HL-60 (cell line): ENCODE results near the gene ZNF559.

Source experiments
- DNase-seq, 2 experiments: peaks; one replicate each; pipeline ENCODE4 v3.0.0-alpha.2; 2010 to 2020; ENCODE audit warnings: low read depth in 1 of 2, low spot score in 1 of 2
- H3K27ac ChIP-seq: fragments of 250-450 bp; sonication (Bioruptor Pico); replicated peaks from 2 replicates; pipeline ENCODE4 v1.5.1; 2020; ENCODE audit warnings: mild to moderate bottlenecking, moderate library complexity
- H3K27me3 ChIP-seq: fragments of 250-450 bp; sonication (Bioruptor Pico); 2 replicates; pipeline ENCODE4 v1.5.1; 2021; ENCODE audit warnings: mild to moderate bottlenecking, moderate library complexity; ENCODE audit not compliant: insufficient read depth, poor library complexity, severe bottlenecking
- H3K4me3 ChIP-seq: replicated peaks from 2 replicates; pipeline ENCODE4 v1.5.1; 2011; ENCODE audit warnings: mild to moderate bottlenecking, control low read depth, low read length; ENCODE audit not compliant: insufficient read depth
- GABPA ChIP-seq: IDR thresholded peaks from 2 replicates; pipeline ENCODE4 v1.6.1; 2012; ENCODE audit warnings: low read depth
- POLR2AphosphoS5 ChIP-seq: IDR thresholded peaks from 2 replicates; pipeline ENCODE4 v1.6.1; 2012; ENCODE audit warnings: low read depth
- REST ChIP-seq: IDR thresholded peaks from 2 replicates; pipeline ENCODE4 v1.6.1; 2012; ENCODE audit warnings: low read depth; ENCODE audit not compliant: insufficient replicate concordance
- SPI1 ChIP-seq: IDR thresholded peaks from 2 replicates; pipeline ENCODE4 v1.6.1; 2012; ENCODE audit warnings: low read depth, mild to moderate bottlenecking, borderline replicate concordance
- TF ChIP-seq, protein P1 (sequence below): IDR thresholded peaks from one replicate; pipeline ENCODE4 v1.5.1; 2011; ENCODE audit warnings: low read length, control low read depth, inconsistent platforms; ENCODE audit not compliant: insufficient read depth

Gene ZNF559

GRCh38 chr19:9348253-9348652 is 24.3 kb downstream of the ZNF559 start:
- DNase-seq, result no peak
- Histone ChIP-seq H3K27ac (no peak overlapping the region), H3K27me3 (no peaks in the 10 kb centered on the region), H3K4me3 (no peak overlapping the region)
- TF ChIP-seq, protein P1, sequence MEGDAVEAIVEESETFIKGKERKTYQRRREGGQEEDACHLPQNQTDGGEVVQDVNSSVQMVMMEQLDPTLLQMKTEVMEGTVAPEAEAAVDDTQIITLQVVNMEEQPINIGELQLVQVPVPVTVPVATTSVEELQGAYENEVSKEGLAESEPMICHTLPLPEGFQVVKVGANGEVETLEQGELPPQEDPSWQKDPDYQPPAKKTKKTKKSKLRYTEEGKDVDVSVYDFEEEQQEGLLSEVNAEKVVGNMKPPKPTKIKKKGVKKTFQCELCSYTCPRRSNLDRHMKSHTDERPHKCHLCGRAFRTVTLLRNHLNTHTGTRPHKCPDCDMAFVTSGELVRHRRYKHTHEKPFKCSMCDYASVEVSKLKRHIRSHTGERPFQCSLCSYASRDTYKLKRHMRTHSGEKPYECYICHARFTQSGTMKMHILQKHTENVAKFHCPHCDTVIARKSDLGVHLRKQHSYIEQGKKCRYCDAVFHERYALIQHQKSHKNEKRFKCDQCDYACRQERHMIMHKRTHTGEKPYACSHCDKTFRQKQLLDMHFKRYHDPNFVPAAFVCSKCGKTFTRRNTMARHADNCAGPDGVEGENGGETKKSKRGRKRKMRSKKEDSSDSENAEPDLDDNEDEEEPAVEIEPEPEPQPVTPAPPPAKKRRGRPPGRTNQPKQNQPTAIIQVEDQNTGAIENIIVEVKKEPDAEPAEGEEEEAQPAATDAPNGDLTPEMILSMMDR, result no peak
- TF ChIP-seq REST, result no peak
- TF ChIP-seq GABPA, result no peak
- no peak for TF ChIP-seq POLR2AphosphoS5
- no peak for TF ChIP-seq SPI1

GRCh38 chr19:9348671-9349070 is 24.7 kb downstream of the ZNF559 start:
- TF ChIP-seq GABPA, result no peak
- TF ChIP-seq SPI1, result no peak
- TF ChIP-seq, protein P1, result no peak
- no peak for TF ChIP-seq POLR2AphosphoS5
- TF ChIP-seq REST, result no peak
- H3K27ac ChIP-seq, result no peak overlapping the region
- no peak overlapping the region for H3K4me3 ChIP-seq
- H3K27me3 ChIP-seq, result no peaks in the 10 kb centered on the region
- no peak for DNase-seq

- Histone ChIP-seq H3K27ac (no peak overlapping the region), H3K27me3 (no peaks in the 10 kb centered on the region), H3K4me3 (no peak overlapping the region)
- no peak for DNase-seq
- TF ChIP-seq REST, result no peak
- no peak for TF ChIP-seq SPI1
- TF ChIP-seq GABPA, result no peak
- TF ChIP-seq, protein P1, result no peak
- no peak for TF ChIP-seq POLR2AphosphoS5
These were observed 28.5 kb downstream of the ZNF559 start for GRCh38 chr19:9352505-9352904.
